RKO (cell line): ENCODE measurements around the gene PSG1.
"Not testable (repeated sequence)": the region's sequence is repeated elsewhere in the genome, so short reads cannot be mapped to it uniquely, and the experiment has no call there.

Source experiments
- DNase-seq: peaks from one replicate; pipeline ENCODE4 v3.0.0-alpha.2; 2016; ENCODE audit warnings: low spot score

The PSG1 gene

GRCh38 chr19:42879613-42880012 lies at the start of gene PSG1:
Gene PSG1, minus strand, starts transcription at chr19:42879713. Its CDS starts 132 bp downstream, at chr19:42879581.
- no peak for DNase-seq

GRCh38 chr19:42928896-42929295 lies 49.4 kb upstream of the PSG1 start:
- no peak for DNase-seq

DNA sequence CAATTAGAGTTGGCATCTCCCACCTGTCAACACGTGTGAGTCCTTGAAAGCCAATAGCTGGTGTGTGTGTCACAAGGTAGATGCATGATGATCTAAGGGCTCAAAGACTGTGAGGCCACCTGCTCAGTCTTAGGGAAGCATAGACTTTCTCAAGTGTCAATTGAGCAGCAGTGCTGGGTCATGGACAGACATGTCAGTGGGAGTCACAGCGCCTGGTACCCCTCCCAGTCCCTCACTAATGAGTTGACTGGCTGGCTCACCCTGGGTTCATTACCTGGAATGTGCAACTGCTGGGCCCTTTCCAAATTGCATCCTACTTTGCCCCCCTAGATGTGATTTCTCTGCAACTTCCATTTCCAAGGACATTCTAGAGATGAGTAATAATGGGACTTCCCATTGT lies 47.3 kb upstream of the PSG1 start:
- no peak for DNase-seq

DNA sequence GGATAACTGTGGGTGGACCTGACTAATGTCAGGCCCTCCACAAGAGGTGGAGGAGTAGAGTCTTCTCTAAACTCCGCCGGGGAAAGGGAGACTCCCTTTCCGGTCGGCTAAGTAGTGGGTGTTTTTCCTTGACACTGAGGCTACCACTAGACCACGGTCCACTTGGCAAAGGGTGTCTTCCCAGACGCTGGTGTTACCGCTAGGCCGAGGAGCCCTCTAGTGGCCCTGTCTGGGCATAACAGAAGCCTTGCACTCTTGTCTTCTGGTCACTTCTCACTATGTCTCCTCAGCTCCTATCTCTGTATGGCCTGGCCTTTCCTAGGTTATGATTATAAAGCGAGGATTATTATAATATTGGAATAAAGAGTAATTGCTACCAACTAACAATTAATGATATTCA lies 43.6 kb upstream of the PSG1 start:
- DNase-seq: peak; percentile 64

GRCh38 chr19:42920971-42921370 lies 41.5 kb upstream of the PSG1 start:
- not testable (repeated sequence) for DNase-seq

GRCh38 chr19:42919757-42920079 lies 40.2 kb upstream of the PSG1 start:
- DNase-seq: peak; percentile 15

DNA sequence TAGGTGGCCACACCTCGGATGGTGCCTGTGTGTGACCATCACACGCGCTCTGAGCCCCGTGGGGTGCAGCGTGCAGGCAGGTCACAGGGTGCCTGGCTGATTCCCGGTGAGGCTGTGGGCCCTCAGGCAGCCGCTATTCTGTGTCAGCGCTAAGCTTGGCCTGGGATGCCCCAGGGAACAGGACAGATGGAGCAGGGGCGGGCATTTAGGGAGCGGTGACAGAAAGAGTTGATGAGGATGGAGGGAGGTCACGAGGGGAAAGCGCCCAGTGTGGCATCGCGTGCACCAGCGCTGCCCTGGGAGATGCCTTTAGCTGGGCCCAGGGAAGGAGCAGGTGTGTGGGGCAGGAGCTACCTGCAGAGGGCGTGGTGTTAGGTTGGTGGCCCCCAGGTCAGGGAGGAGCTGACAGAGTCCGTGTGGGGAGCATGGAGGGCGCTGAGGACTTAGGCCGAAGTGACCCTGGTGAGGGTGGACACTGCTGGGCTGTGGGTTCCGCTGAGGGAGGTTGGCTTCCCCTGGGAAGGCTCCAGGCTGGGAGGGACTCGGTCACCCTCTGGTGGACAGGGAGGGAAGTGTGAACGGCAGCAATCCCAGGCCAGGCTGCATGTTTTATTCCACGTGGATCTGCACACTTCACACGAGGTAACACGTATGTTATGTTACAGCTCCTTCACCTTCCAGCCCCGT lies 39.7 kb upstream of the PSG1 start:
- not testable (repeated sequence) for DNase-seq

DNA sequence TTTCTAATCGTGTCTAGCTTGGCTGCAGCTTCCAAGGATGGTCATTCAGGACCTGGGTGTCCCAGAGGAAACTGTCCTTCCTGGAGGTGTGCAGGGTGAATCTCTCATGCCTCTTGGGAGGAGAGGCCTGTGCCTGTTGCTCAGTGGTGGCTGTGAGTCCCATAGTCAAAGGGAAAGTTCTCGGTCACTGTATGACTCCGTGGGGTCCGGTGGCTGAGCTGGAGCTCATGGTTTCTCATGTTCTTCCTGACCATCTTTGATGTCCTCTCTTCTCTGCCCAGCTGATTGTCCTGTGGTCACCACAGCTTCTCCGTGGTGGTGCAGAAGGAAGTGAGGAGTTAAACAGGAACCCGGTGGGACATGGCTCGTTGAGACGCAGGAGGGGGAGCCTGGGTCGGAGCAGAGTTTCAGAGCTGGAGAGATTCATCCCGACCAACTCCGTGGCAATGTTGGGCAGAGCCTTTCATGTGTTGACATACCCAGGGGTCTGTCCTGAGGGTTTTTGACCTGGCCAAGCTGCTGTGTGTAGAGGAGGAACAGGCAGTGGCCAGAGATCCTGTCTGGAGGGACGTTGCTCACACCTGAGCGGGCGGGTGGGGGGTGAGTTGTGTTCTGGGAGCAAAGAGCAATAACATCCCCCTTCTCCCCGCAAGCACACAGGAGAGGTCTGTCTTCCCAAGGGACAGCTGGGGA lies 39.0 kb upstream of the PSG1 start:
- not testable (repeated sequence) for DNase-seq

- DNase-seq: not testable (repeated sequence)
Measured at GRCh38 chr19:42917634-42918033, 38.1 kb upstream of the PSG1 start, which contains the start of gene PSG6. Gene PSG6, minus strand, starts transcription at chr19:42917894. Its CDS starts 102 bp downstream, at chr19:42917792.

DNA sequence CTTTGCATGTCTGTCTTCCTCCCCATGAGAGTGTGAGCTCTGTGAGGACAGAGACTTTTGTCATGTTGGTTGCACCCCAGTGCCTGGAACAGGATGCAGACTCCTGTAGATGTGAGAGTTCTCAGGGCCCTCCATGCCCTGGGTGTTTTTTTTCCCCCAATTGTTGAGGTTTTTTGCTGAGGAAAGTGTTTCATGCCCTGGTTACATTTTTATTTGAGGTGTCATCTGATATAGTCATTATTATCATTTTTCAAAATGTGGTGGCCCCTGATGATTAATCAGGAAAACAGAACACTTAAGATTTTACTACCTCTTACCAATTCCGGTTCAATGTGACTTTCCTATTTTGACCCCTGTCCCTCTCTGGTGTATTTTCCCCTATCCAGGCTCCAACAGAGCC lies 37.4 kb upstream of the PSG1 start:
- not testable (repeated sequence) for DNase-seq

DNA sequence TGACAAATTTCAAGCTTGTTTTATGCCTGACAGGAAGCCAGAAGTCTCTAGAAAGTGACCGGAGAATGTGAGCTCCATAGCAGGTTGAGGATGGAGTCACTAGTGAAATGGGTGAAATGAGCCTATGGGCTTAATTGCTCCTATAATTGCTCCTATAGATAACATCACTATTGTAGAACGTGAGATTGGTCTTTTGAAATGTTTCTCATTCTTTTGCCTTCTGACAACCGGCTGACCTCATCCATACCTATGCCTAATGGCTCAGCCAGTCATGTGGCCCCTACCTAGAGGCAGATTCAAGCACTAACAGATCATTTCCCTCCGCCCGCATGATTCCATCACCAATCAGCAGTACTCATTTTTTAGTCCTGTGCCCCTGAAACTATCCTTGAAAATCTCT lies 34.0 kb upstream of the PSG1 start:
- not testable (repeated sequence) for DNase-seq

DNA sequence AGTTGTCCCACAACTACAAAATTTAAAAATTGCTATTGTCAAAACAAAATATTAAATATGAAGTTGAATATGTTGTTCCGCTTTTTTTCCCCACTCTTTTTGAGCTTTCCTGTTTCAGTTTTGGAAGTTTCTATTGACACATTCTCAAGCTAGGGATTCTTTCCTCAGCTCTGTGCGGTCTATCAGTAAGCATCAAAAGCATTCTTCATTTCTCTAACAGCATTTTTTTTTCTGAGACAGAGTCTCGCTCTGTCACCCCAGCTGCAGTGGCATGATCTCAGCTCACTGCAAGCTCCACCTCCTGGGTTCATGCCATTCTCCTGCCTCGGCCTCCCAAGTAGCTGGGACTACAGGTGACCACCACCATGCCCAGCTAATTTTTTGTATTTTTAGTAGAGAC lies 33.4 kb upstream of the PSG1 start:
- not testable (repeated sequence) for DNase-seq

DNA sequence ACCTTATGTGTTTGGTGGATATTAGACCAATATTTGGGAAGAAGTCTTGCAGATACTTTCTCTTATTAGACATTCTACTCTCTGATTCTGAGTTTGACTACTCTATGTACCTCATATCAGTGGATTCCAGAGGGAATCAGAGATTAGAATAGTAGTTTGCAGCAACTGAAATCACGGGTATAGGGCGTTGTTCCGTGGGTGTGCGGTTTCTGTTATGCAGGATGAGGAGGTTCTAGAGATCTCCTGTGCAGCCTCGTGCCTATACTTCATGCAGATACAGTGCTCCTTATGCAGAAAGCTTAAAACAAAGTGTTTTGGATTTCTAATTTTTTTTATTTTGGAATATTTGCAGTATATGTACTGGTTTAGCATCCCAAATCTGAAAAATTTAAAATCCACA lies 32.2 kb upstream of the PSG1 start:
- not testable (repeated sequence) for DNase-seq

- not testable (repeated sequence) for DNase-seq
Measured at GRCh38 chr19:42906162-42906561, 26.6 kb upstream of the PSG1 start.

DNA sequence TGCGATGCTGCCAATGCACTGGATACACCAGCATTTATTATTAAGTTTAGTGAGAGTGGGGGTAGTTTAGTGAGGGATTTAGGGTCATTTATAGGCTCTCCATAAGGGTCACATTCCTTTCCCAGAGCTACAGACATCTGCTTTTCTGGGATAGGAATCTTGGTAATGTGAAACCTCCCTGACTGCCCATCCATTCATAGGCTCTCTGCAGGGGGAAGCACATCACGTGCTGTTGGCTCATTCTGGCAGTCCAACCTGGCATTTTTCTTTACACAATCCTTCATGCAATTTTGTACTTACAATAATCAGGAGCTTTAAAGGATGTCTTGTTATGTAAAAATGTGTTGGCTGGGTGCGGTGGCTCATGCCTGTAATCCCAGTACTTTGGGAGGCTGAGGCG lies 21.0 kb upstream of the PSG1 start:
- not testable (repeated sequence) for DNase-seq

GRCh38 chr19:42899674-42900073 lies 20.2 kb upstream of the PSG1 start:
- not testable (repeated sequence) for DNase-seq

GRCh38 chr19:42899110-42899509 lies 19.6 kb upstream of the PSG1 start:
- DNase-seq: not testable (repeated sequence)

GRCh38 chr19:42898656-42899055 lies 19.1 kb upstream of the PSG1 start:
- DNase-seq: not testable (repeated sequence)

DNA sequence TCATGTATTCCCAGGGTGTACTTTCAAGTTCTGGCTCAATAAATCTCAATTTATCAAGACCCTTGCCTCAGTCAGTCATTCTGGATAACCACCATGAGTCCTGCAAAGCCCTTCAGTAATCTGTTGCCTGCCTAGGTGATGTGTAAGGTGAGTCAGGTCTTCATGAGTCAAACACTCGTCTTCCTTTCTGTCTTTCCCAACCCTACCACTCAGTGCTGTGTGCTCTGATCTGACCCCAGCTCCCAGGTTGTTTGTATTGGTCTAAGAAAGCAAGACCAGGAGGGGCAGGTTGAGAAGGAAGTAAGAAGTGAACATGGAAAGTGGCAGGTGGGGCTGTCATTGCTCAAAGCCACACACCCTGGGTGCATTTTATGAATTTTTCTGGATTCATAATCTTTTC lies 18.2 kb upstream of the PSG1 start:
- DNase-seq: not testable (repeated sequence)

GRCh38 chr19:42890446-42890845 lies 10.9 kb upstream of the PSG1 start:
- not testable (repeated sequence) for DNase-seq

GRCh38 chr19:42887876-42888445 lies 8.4 kb upstream of the PSG1 start:
- DNase-seq: not testable (repeated sequence)

DNA sequence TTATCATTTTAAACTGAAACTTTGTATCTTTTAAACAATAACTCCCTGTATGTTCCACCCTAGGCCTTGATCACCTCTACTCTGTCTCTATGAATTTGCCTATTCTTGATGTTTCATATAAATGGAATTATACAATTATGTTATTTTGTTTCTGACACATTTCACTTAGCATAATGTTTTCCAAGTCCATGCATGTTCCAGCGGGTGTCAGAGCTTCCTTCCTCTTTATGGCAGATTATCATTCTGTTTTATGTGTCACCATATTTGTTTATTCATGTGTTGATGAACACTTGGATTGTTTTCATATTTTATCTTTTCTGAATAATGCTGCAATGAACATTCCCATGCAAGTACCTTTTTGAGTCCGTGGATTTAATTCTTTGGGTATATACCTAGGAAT lies 3.2 kb upstream of the PSG1 start:
- DNase-seq: not testable (repeated sequence)

GRCh38 chr19:42882010-42882409 lies 2.5 kb upstream of the PSG1 start:
- not testable (repeated sequence) for DNase-seq
